ENCODE data around the gene HAAO.

The HAAO gene

DNA sequence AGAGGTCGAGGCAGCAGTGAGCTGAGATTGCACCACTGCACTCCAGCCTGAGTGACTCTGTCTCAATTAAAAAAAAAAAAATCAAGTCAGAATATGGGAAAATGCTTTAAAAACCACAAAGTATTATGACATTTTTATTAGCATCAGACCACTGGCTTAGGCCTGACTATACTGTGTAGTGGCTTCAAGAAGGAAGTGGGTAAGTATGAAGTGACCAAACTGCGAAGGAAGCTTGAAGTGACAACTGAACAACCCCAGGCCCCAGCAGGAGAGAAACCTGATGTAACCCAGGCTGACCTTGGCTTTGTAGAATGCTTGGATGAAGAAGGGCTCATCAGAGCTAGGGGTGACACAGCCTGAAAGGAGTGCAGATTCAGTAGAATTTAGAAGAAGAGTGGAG lies 21.4 kb upstream of the HAAO start:
- Histone ChIP-seq H3K4me3 (ENCODE audit: low read length) (no peak overlapping the region), H3K27ac (ENCODE audit: low read length) (no peak overlapping the region), H3K27me3 (ENCODE audit: control insufficient read depth, insufficient read depth, low read length) (no peaks in the 10 kb centered on the region), H3K36me3 (ENCODE audit: control insufficient read depth, insufficient read depth, low read length) (no peaks in the 10 kb centered on the region), H3K9me3 (ENCODE audit: control insufficient read depth, insufficient read depth, low read length) (no peaks in the 10 kb centered on the region), H3K4me1 (ENCODE audit: control insufficient read depth, insufficient read depth, low read length) (0 out of 2 replicates have a peak, but pooled peaks cover 2% of the 10 kb centered on the region)
- DNase-seq (ENCODE audit: low read depth, low spot score) = no peak
- WGBS (ENCODE audit: insufficient coverage, insufficient read length) = no CpG with 5 or more reads among the region's 2 CpGs

DNA sequence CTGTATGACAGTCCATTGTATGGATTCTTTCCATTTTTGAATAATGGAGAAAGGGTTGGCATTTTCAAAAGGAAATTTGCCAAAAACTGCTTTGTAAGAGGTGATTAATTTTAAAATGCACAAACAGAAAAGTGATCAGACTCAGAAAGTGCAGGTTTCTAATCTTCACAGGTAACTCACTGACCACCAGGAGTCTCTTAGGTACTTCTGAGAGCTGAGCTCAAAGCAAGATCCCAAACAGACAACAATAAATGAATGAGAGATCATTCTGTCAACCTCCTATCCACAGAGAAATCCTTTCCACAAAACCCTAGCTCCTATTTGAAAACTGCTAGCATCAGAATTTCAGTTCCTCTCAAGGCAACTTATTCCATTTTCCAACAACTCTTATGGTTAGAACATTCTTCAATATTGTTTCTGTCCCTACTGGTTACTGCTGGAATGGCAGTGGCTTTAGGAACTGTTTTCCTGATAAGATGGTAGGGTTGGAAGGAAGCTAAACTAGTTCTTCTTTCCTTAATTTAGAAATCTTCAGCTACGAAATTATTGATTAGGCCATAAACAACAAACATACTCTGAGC lies 20.6 kb upstream of the HAAO start:
- H3K27me3 ChIP-seq (ENCODE audit: control insufficient read depth, insufficient read depth, low read length) = no peaks in the 10 kb centered on the region
- no peak overlapping the region for H3K27ac ChIP-seq (ENCODE audit: low read length)
- no peak for DNase-seq (ENCODE audit: low read depth, low spot score)
- 0 out of 2 replicates have a peak, but pooled peaks cover 2% of the 10 kb centered on the region for H3K4me1 ChIP-seq (ENCODE audit: control insufficient read depth, insufficient read depth, low read length)
- no peak overlapping the region for H3K4me3 ChIP-seq (ENCODE audit: low read length)
- WGBS (ENCODE audit: insufficient coverage, insufficient read length) = no CpG with 5 or more reads among the region's 1 CpG
- H3K36me3 ChIP-seq (ENCODE audit: control insufficient read depth, insufficient read depth, low read length) = no peaks in the 10 kb centered on the region
- no peaks in the 10 kb centered on the region for H3K9me3 ChIP-seq (ENCODE audit: control insufficient read depth, insufficient read depth, low read length)

- H3K9me3 ChIP-seq (ENCODE audit: control insufficient read depth, insufficient read depth, low read length) = no peaks in the 10 kb centered on the region
- no peaks in the 10 kb centered on the region for H3K27me3 ChIP-seq (ENCODE audit: control insufficient read depth, insufficient read depth, low read length)
- H3K27ac ChIP-seq (ENCODE audit: low read length) = no peak overlapping the region
- no peak for DNase-seq (ENCODE audit: low read depth, low spot score)
- no peaks in the 10 kb centered on the region for H3K36me3 ChIP-seq (ENCODE audit: control insufficient read depth, insufficient read depth, low read length)
- no CpG with 5 or more reads among the region's 51 CpGs for WGBS (ENCODE audit: insufficient coverage, insufficient read length)
- H3K4me1 ChIP-seq (ENCODE audit: control insufficient read depth, insufficient read depth, low read length) = 0 out of 2 replicates have a peak, but pooled peaks cover 2% of the 10 kb centered on the region
- peak overlapping the region; percentile 52; the same call in 1 of the 2 replicates for H3K4me3 ChIP-seq (ENCODE audit: low read length)
Measured at GRCh38 chr2:42810971-42811811, 18.8 kb upstream of the HAAO start.

DNA sequence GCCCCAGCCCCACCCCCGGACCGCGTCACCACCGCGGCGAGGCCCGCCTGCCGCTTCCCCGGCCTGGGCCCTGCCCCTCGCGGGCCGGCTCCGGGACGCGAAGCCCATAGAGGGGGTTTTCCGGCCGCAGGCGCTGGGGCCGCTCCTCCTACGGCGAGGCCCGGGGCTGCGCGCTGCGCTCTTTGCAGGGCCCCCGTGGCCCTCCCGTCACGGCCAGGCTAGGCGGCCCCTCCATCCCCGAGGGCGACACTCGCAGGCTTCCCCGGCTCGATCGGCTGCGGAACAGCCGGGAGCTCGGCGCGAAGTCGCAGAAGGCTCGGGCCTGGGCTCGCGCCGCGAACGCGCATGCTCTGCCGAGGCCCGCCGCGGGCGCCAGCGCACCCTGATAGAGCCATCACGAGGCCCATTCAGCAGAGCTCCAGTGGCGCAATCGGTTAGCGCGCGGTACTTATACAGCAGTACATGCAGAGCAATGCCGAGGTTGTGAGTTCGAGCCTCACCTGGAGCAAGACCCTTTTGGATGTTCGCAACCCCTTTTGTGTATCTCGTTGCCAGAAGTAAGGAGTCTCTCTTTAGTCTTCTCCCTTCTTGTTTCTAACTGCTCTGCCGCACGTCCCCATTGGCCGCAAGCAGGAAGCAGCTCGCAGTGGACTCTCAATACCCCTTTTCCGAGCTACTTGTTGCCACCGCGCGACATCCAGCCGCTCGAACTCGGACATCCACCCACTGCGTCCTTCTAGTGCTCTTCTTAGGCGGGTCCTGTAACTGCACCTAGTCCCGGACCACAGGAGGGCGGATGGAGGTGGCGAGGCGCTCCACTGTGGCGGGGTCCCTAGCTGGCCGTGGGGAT lies 18.0 kb upstream of the HAAO start:
- H3K27me3 ChIP-seq (ENCODE audit: control insufficient read depth, insufficient read depth, low read length) = no peaks in the 10 kb centered on the region
- 0 out of 2 replicates have a peak, but pooled peaks cover 2% of the 10 kb centered on the region for H3K4me1 ChIP-seq (ENCODE audit: control insufficient read depth, insufficient read depth, low read length)
- no CpG with 5 or more reads among the region's 83 CpGs for WGBS (ENCODE audit: insufficient coverage, insufficient read length)
- no peaks in the 10 kb centered on the region for H3K9me3 ChIP-seq (ENCODE audit: control insufficient read depth, insufficient read depth, low read length)
- H3K36me3 ChIP-seq (ENCODE audit: control insufficient read depth, insufficient read depth, low read length) = no peaks in the 10 kb centered on the region
- no peak overlapping the region for H3K27ac ChIP-seq (ENCODE audit: low read length)
- H3K4me3 ChIP-seq (ENCODE audit: low read length) = peak overlapping the region; percentile 52
- DNase-seq (ENCODE audit: low read depth, low spot score) = no peak

GRCh38 chr2:42809819-42810120 lies 17.4 kb upstream of the HAAO start:
- Histone ChIP-seq H3K4me3 (ENCODE audit: low read length) (peak overlapping the region; percentile 52; the same call in 1 of the 2 replicates), H3K9me3 (ENCODE audit: control insufficient read depth, insufficient read depth, low read length) (no peaks in the 10 kb centered on the region), H3K4me1 (ENCODE audit: control insufficient read depth, insufficient read depth, low read length) (0 out of 2 replicates have a peak, but pooled peaks cover 2% of the 10 kb centered on the region), H3K27me3 (ENCODE audit: control insufficient read depth, insufficient read depth, low read length) (no peaks in the 10 kb centered on the region), H3K36me3 (ENCODE audit: control insufficient read depth, insufficient read depth, low read length) (no peaks in the 10 kb centered on the region), H3K27ac (ENCODE audit: low read length) (no peak overlapping the region)
- WGBS (ENCODE audit: insufficient coverage, insufficient read length) = no CpG with 5 or more reads among the region's 35 CpGs
- no peak for DNase-seq (ENCODE audit: low read depth, low spot score)

- 100% methylated on average over 1 of the region's 10 CpGs for WGBS (ENCODE audit: insufficient coverage, insufficient read length)
- no peak overlapping the region for H3K27ac ChIP-seq (ENCODE audit: low read length)
- H3K9me3 ChIP-seq (ENCODE audit: control insufficient read depth, insufficient read depth, low read length) = no peaks in the 10 kb centered on the region
- peak overlapping the region; percentile 52; the same call in 1 of the 2 replicates for H3K4me3 ChIP-seq (ENCODE audit: low read length)
- no peaks in the 10 kb centered on the region for H3K36me3 ChIP-seq (ENCODE audit: control insufficient read depth, insufficient read depth, low read length)
- 0 out of 2 replicates have a peak, but pooled peaks cover 2% of the 10 kb centered on the region for H3K4me1 ChIP-seq (ENCODE audit: control insufficient read depth, insufficient read depth, low read length)
- no peak for DNase-seq (ENCODE audit: low read depth, low spot score)
- H3K27me3 ChIP-seq (ENCODE audit: control insufficient read depth, insufficient read depth, low read length) = no peaks in the 10 kb centered on the region
Measured at GRCh38 chr2:42809131-42809818, 16.9 kb upstream of the HAAO start.

GRCh38 chr2:42808301-42808700 lies 15.9 kb upstream of the HAAO start:
- Histone ChIP-seq H3K4me1 (ENCODE audit: control insufficient read depth, insufficient read depth, low read length) (0 out of 2 replicates have a peak, but pooled peaks cover 2% of the 10 kb centered on the region), H3K4me3 (ENCODE audit: low read length) (no peak overlapping the region), H3K36me3 (ENCODE audit: control insufficient read depth, insufficient read depth, low read length) (no peaks in the 10 kb centered on the region), H3K9me3 (ENCODE audit: control insufficient read depth, insufficient read depth, low read length) (no peaks in the 10 kb centered on the region), H3K27ac (ENCODE audit: low read length) (no peak overlapping the region), H3K27me3 (ENCODE audit: control insufficient read depth, insufficient read depth, low read length) (no peaks in the 10 kb centered on the region)
- WGBS (ENCODE audit: insufficient coverage, insufficient read length) = no CpG with 5 or more reads among the region's 5 CpGs
- DNase-seq (ENCODE audit: low read depth, low spot score) = no peak

DNA sequence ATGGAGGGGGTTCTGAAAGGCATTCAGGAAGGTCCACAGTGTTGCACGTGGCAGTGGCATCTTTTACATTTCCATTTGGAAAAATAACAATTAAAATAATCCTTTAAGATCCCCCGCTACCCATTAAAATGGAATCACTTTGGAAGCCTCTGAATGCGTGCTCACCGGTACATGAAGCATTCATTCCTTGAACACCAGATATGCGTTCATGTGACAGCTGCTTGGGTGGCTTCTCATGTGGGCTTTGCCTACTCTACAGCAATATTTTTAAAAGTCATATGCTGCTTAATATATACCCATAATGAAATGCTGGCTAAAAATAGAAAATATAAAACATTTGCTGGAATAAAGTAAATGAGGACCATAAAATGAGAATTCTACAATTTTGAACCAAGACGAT lies 14.4 kb upstream of the HAAO start:
- no peak for DNase-seq (ENCODE audit: low read depth, low spot score)
- no CpG with 5 or more reads among the region's 6 CpGs for WGBS (ENCODE audit: insufficient coverage, insufficient read length)
- Histone ChIP-seq H3K9me3 (ENCODE audit: control insufficient read depth, insufficient read depth, low read length) (no peaks in the 10 kb centered on the region), H3K27ac (ENCODE audit: low read length) (no peak overlapping the region), H3K4me1 (ENCODE audit: control insufficient read depth, insufficient read depth, low read length) (0 out of 2 replicates have a peak, but pooled peaks cover 2% of the 10 kb centered on the region), H3K36me3 (ENCODE audit: control insufficient read depth, insufficient read depth, low read length) (no peaks in the 10 kb centered on the region), H3K27me3 (ENCODE audit: control insufficient read depth, insufficient read depth, low read length) (no peaks in the 10 kb centered on the region), H3K4me3 (ENCODE audit: low read length) (no peak overlapping the region)

GRCh38 chr2:42804891-42805290 lies 12.5 kb upstream of the HAAO start:
- Histone ChIP-seq H3K9me3 (ENCODE audit: control insufficient read depth, insufficient read depth, low read length) (no peaks in the 10 kb centered on the region), H3K27me3 (ENCODE audit: control insufficient read depth, insufficient read depth, low read length) (no peaks in the 10 kb centered on the region)
- WGBS (ENCODE audit: insufficient coverage, insufficient read length) = no CpG with 5 or more reads among the region's 5 CpGs

DNA sequence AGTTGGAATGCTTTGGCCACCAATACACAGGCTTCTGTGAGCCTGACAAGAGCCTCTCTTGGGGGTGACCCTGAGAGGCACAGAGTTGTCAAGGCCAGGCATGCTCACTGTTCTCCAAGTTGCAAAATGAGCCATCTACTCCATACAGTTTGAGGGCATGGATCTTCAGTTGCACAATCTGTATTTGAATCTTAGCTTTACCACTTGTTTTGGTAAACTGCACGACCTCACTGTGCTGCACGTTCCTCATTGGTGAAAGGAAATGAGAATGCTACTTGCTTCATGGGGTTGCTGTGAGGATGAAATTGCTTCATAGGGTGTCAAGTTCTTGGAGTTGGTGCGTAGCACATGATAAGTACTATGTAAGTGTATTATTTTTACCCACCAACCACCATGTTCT lies 12.0 kb upstream of the HAAO start:
- no peak overlapping the region for H3K4me3 ChIP-seq (ENCODE audit: low read length)
- H3K36me3 ChIP-seq (ENCODE audit: control insufficient read depth, insufficient read depth, low read length) = no peaks in the 10 kb centered on the region
- no peaks in the 10 kb centered on the region for H3K27me3 ChIP-seq (ENCODE audit: control insufficient read depth, insufficient read depth, low read length)
- DNase-seq (ENCODE audit: low read depth, low spot score) = no peak
- H3K4me1 ChIP-seq (ENCODE audit: control insufficient read depth, insufficient read depth, low read length) = 0 out of 2 replicates have a peak, but pooled peaks cover 2% of the 10 kb centered on the region
- no peak overlapping the region for H3K27ac ChIP-seq (ENCODE audit: low read length)
- no CpG with 5 or more reads among the region's 3 CpGs for WGBS (ENCODE audit: insufficient coverage, insufficient read length)
- H3K9me3 ChIP-seq (ENCODE audit: control insufficient read depth, insufficient read depth, low read length) = no peaks in the 10 kb centered on the region

More at GRCh38 chr2:42804891-42805290, 12.5 kb upstream of the HAAO start:
- no peak overlapping the region for H3K4me3 ChIP-seq (ENCODE audit: low read length)
- no peak for DNase-seq (ENCODE audit: low read depth, low spot score)
- H3K36me3 ChIP-seq (ENCODE audit: control insufficient read depth, insufficient read depth, low read length) = no peaks in the 10 kb centered on the region
- H3K27ac ChIP-seq (ENCODE audit: low read length) = no peak overlapping the region
- 0 out of 2 replicates have a peak, but pooled peaks cover 2% of the 10 kb centered on the region for H3K4me1 ChIP-seq (ENCODE audit: control insufficient read depth, insufficient read depth, low read length)
